Activated T-helper 9 cell treated with anti-CD3 and anti-CD28 coated beads, Interleukin-2, amount 50 U/mL, for 16 hours (primary cell): ENCODE data around the gene GALNT10.

ENCODE experiments used
- DNase-seq: peaks from one replicate; pipeline ENCODE4 v3.0.0-alpha.2; 2020; ENCODE audit warnings: low read depth

The GALNT10 gene

DNA sequence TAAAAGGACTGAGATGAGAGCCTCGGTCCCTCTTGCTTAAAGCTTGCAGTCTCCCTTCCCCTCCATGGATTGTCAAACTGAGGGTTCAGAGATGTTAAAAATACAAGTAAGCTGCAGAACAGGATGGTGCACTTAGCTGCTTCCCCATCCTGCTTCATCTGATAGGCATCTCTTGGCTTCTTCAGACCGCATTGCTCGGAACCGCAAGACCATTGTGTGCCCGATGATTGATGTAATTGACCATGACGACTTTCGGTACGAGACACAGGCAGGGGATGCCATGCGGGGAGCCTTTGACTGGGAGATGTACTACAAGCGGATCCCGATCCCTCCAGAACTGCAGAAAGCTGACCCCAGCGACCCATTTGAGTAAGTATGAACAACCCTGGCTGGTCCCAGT, 189.7 kb downstream of the GALNT10 start:
- no peak for DNase-seq

DNA sequence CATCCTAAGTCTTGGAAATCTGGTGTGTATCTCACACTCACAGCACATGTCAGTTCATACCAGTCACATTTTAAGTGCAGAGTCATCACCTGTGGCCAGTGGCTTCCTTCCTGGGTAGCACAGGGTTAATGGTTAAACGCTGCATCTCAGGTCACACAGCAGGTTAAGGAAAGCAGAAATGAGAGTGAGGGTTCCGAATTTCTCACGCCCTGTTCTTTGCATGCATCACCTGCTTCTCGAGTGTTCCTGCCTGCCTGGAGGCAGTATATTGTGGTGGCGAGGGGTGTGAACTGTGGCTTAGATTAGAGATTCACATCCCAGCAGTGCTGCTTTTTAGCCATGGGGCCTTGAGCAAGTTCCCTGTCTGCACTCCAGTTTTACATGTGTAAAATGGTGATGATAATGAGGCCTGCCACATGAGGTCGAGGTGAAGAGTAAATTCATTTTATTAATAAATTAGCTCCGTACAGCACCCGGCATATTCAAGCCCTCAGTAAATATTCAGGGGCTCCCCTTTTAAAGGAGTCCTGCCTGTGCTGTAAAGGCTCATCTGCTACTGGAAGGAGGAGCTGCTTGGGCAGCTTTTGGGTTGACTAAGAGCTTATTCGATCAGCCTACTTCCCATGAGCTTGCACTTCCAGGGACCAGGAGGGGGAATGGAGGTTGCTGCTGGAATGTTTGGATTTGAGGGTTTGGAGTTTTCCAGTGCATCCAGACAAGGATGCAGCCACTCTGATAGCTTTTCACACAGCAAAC, 194.1 kb downstream of the GALNT10 start:
- no peak for DNase-seq

DNA sequence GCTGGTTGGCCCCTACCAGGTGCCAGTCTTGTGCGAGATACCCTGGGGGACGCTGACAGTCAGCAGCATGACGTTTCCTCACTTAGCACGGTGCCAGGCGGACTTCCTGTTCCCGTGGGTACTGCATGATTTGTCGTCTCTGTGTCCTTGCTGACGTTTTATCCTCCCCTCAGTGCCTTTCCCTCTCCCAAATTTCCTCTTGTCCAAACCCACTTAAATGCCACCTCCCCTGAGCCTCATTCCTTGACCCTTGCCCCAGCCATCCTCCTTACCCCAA, 194.6 kb downstream of the GALNT10 start:
- DNase-seq = no peak

DNA sequence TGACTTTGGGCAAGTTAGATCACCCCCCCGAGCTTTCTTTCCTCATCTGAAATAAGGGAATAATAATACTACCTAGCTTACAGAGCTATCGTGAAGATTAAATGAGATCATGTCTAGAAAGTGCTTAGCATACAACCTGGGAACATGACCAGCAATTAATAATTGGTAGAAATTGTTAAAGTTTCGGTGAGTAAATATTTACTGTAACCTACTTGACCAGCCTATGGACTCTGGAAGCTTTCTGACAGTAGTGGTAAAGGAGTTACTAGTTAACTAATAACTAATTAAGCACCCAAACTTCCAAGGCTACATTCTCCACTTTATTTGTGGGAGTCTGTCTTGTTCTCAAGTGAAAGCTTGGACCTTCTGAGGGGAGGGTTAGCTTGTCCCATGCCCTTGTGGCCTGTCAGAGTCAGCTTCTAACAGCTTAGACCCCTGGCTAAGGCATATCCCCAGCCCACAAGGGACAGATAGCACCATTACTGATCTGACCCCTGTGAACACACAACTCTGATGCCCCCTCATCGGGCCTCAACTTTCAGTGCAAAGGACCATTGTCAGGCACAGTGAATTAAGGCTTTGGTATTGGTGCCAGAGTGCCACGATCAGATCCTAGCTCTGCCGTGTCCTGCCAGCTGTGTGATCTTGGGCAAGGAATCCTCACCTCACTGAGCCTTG, 196.6 kb downstream of the GALNT10 start:
- no peak for DNase-seq

DNA sequence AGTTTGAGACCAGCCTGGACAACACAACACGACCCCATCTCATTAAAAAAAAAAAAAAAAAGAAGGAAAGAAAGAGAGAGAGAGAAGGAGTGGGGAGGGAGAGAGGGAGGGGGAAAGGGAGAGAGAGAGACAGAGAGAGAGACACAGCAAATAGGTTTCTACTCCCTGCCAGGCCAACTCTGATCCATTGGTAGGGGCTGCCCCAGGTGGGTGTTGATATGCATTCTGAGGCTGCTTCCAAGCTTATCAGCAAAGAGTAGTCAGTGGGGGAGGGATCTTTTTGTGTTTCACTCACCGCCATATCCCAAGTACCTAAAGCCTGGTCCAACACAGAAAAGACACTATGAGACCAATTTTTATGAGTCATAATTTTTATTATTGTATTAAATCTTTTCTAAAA, 198.3 kb downstream of the GALNT10 start:
- DNase-seq = no peak

DNA sequence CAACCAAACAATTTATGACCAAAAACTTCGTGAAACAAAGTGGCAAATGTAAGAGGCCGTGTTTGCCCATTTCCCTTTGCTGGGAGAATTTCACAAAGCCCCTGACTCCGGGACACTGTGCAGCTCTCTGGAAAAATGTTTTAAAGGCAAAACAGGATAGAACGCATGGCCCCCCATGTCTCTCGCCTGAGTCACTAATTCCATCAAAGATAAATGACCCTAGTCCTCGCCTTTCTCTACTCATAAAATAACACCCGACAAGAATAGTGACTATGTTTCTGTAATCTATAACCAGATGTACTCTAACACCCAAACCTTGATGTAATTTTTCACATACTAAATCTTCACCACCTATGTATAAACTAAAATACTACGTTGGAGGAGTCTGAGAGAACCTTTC, 199.6 kb downstream of the GALNT10 start:
- no peak for DNase-seq

DNA sequence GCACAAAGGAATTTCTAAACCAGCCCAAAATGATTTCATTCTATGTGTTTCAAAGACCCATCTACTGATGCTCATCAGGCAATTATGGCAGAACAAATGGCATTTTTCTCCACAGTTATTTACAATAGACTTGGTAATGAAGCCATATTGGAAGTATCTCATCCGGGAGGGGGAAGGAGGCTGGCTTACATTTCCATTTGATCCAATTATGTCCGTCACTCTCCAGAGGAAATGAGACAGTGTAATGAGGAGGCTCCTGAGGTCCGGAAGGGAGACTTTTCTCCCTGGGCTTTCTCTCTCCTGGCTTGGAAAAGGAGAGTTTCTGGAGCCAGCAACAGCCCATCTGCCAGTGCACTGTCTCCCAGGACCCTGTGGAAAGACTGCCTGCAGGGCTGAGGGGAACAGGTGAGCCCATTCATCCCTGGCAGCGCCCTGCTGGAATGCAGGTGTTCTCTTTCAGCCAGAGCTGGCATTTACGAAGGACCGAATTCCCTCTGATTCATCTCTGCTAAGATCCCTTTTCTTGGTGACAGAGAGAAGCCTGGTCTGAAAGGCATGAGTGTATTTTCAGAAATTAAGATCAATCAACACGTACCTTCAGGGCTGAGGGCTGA, 200.3 kb downstream of the GALNT10 start:
- DNase-seq = no peak

DNA sequence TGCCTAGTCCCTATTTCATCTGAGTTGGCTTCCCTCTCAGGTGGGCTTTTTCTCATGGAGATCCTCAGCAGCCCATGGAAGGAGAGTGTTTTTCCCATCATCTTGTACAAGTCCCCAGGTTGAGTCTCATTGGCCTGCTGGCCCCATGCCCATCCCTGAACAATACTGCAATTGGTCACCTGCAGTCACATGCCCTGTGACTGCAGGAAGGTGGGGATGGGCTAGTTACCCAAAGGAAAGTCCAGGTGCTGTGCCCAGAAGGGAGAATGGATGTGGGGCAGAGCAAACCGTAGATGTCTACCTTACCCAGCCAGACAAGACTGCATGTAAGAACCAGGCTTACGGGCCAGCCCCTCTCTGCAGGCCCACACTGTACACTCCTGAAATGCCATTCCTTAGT, 201.3 kb downstream of the GALNT10 start:
- DNase-seq = no peak

DNA sequence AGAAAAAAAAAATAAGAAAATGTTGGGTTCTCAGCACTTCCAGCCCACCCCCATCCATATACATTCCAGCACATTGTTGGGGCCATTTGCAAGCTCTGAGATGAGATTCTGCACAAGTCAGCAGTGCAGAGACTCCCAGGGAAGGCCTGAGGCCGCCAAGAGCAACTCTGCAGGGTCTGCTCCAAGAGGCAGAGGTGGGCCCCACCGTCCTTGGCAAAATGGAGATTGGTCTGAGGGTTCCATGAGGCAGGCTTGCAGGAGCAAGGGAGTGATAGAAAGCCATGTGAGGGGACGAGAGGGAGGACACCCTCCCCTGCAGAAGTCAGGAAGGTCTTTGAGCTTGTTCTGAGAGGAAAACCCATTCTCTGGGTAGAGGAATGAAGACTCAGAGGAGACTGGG, 203.3 kb downstream of the GALNT10 start:
- no peak for DNase-seq

DNA sequence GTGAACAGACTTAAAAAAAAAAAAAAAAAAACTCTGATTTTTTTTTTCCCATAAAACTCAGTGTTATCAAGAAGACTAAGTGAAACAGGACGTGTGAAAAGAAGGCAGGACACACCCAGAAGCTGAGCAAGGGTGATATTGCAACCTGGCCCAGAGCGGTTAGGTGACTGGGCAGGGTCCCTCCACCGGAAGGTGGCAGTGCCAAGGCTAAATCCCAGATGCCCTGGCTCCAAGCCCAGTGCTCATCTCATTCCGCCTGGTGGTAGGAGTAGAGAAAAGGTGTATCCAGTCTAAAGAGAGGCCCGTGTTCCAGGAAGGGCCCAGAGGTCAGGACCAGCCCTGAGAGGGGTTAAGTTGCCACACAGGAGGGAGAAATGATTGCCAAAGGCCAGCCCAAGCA, 203.8 kb downstream of the GALNT10 start:
- DNase-seq = no peak

DNA sequence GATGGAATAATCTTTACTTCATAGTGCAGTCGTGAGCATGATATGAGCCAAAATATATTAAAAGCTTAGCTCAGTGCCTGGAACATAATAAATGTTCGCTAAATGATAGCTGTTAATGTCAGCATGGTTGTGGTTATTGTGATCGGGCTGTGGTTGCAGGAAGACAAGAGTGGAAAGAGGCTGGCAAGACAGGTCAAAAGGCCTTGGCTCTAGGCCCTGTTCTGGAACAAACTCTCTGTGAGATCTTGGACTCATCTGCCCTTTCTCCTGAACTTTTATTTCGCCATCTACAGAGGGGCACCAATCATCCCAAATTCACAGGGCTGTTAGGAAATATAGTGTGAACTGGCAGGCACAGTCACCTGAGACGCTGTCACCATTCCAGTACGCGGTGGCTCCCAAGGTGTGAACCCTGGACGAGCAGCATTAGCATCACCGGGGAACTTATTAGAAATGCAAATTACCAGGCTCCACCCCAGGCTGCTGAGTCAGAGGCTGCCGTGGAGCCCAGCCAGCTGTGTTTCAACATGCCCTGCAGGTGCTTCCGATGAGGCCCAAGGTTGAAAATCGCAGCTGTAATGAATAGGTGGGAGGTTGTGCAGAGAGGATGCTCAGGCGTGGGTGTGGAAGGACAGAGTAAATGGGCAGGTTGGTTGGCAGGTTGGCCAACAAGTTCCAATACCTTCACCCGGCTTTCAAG, 205.0 kb downstream of the GALNT10 start:
- no peak for DNase-seq

DNA sequence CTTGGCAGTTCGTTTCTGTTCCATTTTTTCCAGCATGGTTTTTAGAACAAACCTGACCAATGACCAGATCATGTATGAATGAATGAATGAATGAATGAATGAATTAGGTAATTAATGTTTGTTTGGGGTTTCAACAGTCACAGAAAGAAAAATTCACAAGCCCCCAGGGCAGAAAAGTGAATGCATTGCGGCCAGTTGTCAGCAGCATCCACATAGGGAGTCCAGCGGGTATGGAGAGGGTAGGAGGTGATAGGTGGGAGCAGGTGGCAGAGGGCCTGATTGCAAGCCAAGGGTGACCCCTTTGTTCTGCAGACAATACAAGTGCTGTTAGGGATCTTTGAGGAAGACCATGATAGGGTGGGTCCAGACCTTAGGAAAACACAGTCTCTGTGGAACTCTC, 205.6 kb downstream of the GALNT10 start:
- no peak for DNase-seq

DNA sequence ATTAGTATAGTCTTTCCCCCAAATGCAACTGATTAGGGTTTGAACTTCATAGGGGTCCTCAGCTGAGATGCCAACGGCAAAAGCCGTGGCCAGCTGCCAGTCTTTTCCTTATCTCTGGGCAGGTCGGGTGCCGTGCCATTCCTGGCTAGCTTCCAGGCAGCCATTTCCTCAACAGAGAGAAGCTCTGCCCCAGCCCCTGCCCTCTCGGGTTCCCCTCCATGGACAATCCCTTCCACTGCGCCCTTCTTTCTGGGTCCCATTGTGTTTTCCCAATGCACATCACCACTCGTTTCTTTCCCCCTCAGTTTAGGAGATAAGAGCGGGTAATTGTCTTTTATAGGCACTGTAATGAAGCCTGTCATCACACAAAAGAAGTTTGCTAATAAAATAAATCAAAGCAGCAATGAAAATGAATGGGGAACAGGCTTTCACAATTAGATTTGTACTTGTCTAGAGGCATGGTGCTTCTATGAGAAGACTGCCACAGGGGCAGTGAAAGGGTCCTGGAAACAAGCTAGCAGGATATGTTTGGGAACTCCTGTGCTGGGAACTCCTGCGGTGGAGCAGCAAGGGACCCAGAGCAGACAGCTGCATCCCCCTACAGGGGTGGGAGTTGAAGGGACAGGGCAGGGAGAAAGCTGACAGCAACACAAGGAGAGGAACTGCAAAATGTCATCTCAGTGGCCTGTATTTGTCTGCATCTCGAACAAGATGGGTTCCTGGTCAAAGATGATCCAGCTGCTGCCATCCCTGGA, 207.3 kb downstream of the GALNT10 start:
- no peak for DNase-seq

DNA sequence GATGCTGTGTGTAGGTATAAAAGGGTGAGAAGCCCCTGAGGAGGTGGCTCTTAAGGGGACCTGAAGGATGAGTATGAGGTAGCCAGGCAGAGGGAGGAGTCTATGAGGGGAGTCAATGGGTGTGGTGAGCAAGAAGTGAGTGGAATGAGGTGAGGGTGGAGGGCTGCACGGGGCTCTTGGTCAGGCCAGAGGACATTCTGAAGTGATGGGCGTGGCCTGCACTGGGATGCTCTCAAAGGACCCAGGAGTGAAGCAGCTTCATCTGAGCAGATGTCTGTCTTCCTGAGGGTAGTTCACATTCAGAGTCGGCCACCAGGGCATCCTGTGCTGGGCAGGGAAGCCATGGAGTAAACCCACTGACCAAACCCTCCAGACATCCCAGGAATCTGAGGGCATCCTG, 210.1 kb downstream of the GALNT10 start:
- DNase-seq = no peak

DNA sequence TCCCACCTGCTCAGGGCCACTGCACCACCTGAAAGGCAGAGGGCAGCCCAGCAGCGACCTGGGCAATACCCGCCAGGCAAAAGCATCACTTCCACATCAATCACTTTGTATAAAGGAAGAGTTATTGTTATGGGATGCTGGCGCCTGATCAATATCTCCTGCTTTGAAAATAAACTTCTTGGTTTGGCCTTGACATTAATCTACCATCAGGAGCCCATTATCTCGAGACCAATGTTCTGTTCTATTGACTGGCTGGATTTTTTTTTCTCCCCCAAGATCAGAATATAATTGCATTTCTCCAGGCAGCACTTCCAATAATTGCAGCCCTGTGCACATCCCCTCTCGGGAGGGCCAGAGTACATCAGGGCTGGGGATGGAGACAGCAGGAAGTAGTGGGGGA, 210.8 kb downstream of the GALNT10 start:
- no peak for DNase-seq

DNA sequence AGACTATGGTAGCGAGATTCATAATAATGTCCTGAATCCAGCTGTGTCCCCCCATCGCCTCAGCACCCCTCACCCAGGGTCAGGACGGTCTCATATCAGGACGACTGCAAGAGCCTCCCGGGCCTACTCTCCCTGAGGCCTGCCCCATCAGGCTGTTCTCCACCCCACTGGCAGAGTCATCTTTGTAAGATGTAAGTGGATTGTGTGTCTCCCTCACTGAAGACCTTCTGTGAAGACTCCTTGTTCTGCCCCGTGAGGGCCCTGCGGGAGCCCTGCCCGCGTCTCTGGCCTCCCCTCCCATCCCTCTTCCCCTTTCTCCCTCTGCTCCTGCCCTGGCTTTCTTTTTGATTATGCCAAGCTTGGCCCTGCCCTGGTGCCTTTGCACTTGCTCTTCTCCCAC, 211.4 kb downstream of the GALNT10 start:
- DNase-seq = no peak

DNA sequence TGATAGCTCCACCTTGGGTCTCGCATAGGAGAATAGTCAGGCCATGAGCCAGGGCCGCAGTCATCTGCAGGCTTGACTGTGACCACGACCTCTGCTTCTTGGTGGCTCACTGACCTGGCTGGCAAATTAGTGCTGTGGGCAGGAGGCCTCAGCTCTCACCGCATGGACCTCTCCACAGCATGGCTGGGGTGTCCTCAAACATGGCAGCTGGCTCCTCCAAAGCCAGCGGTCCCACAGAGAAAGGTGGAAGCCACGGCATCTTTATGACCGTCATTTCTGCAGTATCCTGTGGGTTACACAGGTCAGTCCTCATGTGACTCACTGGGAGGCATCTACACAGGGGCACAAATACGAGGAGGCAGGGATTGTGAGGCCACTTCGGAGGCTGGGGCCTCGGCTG, 212.1 kb downstream of the GALNT10 start:
- DNase-seq = no peak

DNA sequence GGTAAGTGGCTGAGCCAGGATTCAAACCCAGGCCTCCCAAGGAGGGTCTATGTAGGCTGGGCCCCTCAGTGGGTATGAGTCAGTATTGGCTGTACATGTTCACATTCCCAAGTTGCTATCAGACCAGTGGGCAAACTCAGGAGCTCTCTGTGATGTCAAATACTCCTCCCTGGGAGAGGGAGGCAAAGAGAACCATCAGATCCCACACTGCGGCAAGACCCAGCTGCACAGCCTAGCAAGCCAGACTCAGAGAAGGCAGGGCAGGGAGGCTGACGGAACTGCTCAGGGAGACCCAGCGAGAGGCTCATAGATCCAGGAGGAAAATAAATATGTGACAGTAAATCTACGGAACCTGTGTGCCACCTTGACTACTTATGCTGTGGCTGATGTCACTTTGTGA, 212.7 kb downstream of the GALNT10 start:
- no peak for DNase-seq

DNA sequence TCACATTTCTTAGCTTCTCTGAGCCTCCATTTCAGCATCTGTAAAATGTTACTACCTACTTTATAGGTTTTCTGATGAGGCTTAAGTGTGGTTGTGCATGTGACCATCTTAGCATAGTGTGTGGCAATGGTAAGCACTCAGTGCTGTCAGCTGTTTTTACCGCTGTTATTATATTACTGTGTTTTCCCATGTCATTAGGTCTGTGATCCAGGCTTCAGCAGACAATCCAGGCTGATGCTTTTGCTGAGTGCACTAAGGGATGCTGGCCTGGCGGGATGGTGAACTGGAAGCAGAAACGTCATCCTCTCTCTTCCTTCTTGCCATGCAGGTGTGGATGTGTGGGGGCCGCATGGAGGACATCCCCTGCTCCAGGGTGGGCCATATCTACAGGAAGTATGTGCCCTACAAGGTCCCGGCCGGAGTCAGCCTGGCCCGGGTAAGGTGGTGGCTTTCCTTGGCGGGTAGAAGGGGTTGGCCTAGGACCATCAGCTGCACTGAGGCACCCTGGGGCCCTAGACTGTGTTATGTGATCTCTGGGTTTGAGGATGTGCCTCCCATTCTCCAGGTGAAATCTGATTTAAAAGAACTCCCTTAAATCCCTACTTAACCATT, 213.3 kb downstream of the GALNT10 start:
- DNase-seq = no peak

DNA sequence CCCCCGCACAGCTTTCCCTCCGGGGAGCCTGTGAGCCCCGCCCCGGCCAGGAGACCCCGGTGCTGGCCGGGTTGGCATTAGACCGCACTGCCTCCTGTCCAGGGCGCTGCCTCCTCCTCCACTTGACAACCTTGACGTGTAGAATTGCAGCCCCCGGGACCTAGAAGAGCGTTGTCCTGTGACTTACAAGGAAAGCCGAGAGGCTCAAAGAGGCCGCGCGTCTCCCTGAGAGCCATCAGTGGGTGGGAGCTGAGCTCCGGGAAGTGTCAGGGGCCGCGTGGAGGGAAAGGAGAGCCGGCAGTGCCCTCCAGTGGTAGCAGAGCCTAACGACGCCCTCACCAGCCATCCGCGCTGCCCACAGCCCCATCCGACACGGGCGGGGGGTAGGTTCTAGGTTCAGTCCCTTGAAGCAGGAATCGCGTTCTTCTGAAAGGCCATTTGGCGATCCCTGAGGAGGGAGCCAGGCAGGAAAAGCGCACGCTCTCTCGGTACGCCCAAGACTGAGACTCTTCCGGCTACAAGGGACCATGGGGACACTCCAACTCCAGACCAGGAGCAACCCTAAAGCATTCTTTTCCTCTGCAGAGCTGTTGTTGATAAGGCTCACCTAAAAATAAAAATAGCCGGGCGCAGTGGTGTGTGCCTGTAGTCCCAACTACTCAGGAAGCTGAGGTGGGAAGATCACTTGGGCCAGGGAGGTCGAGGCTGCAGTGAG, 214.7 kb downstream of the GALNT10 start:
- peak; percentile 58 for DNase-seq

DNA sequence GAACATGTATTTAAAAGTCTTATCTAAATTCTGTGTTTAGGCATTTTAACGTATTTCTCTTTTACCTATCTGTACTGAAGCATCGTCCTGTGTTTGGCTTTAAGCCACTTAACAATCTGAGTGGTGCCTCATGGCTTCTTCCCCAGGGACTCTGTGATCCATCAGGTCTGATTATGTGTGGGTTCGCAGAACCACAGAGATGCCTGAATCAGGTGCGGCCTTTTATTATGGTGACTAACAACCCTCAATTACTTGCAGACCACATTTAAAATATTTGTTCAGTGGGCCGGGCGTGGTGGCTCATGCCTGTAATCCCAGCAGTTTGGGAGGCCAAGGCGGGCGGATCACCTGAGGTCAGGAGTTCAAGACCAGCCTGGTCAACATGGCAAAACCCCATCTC, 215.7 kb downstream of the GALNT10 start:
- DNase-seq = no peak
